C4-2B (cell line): ENCODE data around the gene BRSK2.

Experiments used
- CTCF ChIP-seq: fragments of 450-650 bp; conservative IDR thresholded peaks from 2 replicates; pipeline ENCODE4 v1.5.1; 2017; ENCODE audit warnings: mild to moderate bottlenecking
- ZFX ChIP-seq: fragments of 450-650 bp; IDR thresholded peaks from 2 replicates; pipeline ENCODE4 v1.6.1; 2017

GRCh38 chr11:1459764-1460395, 70.1 kb downstream of the BRSK2 start:
- TF ChIP-seq CTCF: no peak
- no peak for TF ChIP-seq ZFX
